GM21367 (cell line): Measurements from ENCODE around the gene SNRNP70.

ENCODE experiments used
- ATAC-seq: cut with Tn5 transposase; IDR thresholded peaks from one replicate; pipeline ENCODE4 v1.9.1; 2021; ENCODE audit not compliant: unreplicated experiment

Gene SNRNP70

GRCh38 chr19:49097453-49098288 lies 12.4 kb downstream of the SNRNP70 start:
- no peak for ATAC-seq

DNA sequence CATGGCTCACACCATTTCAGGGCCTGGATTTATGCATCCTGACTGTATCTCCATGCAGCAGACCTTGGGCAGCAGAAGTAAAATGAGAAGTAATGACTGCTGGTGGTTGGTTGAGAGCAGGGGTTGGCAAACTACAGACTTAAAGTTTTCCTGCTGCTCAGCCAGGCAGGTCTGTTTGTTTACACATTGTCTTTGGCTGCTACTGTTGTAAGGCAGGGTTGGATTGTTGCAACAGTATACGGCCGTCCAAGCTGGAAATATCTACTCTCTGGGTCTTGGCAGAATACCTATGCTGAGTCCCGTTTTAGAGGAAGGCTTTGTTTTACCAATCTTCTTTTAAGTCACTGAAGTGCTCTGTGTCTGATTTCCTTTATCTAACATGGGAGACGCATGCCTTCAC lies 13.5 kb downstream of the SNRNP70 start:
- no peak for ATAC-seq

- no peak for ATAC-seq
Measured at GRCh38 chr19:49101160-49101559, 15.9 kb downstream of the SNRNP70 start.

GRCh38 chr19:49102303-49102702 lies 17.1 kb downstream of the SNRNP70 start:
- ATAC-seq, result no peak

GRCh38 chr19:49103331-49104085 lies 18.3 kb downstream of the SNRNP70 start:
- ATAC-seq, result no peak

- no peak for ATAC-seq
Measured at GRCh38 chr19:49104229-49104864, 19.1 kb downstream of the SNRNP70 start.

GRCh38 chr19:49106648-49107135 lies 21.4 kb downstream of the SNRNP70 start:
- no peak for ATAC-seq

GRCh38 chr19:49107625-49108459 lies 22.6 kb downstream of the SNRNP70 start:
- no peak for ATAC-seq

- ATAC-seq, result no peak
Measured at GRCh38 chr19:49109051-49109450, 23.8 kb downstream of the SNRNP70 start.

- no peak for ATAC-seq
Measured at GRCh38 chr19:49109569-49110233, 24.4 kb downstream of the SNRNP70 start.

DNA sequence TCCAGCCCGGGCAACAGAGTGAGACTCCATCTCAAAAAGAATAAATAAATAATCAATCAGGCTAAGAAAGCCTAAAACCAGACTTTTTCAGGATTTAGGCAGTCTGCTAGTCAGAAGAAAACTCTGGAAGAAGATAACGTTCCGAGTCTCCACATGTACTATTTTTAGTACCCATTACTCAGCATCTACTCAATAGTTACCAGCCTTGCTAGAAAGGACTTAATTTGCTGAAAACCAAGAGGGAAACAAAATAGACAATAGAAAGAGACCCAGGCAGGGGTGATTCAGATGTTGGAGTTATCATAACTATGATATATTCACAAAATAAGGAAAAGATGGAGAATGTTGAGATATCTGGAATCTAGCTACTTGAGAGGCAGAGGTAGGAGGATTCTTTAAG lies 25.3 kb downstream of the SNRNP70 start:
- no peak for ATAC-seq

GRCh38 chr19:49111218-49111998 lies 26.2 kb downstream of the SNRNP70 start:
- no peak for ATAC-seq

- peak; percentile 46 for ATAC-seq
Measured at GRCh38 chr19:49113762-49114629, 28.7 kb downstream of the SNRNP70 start, which contains the start of gene LIN7B. Gene LIN7B, plus strand, starts transcription at chr19:49114370. Its CDS starts 35 bp downstream, at chr19:49114405.

- no peak for ATAC-seq
Measured at GRCh38 chr19:49114630-49115363, 29.5 kb downstream of the SNRNP70 start.

- no peak for ATAC-seq
Measured at GRCh38 chr19:49116544-49116943, 31.3 kb downstream of the SNRNP70 start.

- ATAC-seq, result no peak
Measured at GRCh38 chr19:49117677-49118564, 32.7 kb downstream of the SNRNP70 start.
